HepG2 (cell line): ENCODE data around the gene RUNDC1.
A peak's percentile ranks its signal among the peaks of the same experiment; 100 is the strongest.

Source experiments
- EP300 ChIP-seq, 3 experiments: sonication (generic) in 1 of 3; formaldehyde crosslinking in 1 of 3; IDR thresholded peaks; 2 replicates each; pipeline versions ENCODE4 v1.5.1 to v1.6.1; 2011 to 2020; ENCODE audit warnings: low read depth in 2 of 3, low read length in 2 of 3, borderline replicate concordance in 1 of 3, improper control_type of control experiment in 1 of 3, mild to moderate bottlenecking in 1 of 3, missing genetic modification reagents in 1 of 3, moderate library complexity in 1 of 3
- NFYB ChIP-seq: sonication (generic); formaldehyde crosslinking; IDR thresholded peaks from 2 replicates; pipeline ENCODE4 v1.4.0; 2020; ENCODE audit warnings: missing genetic modification reagents
- POLR2AphosphoS2 ChIP-seq: IDR thresholded peaks from 2 replicates; pipeline ENCODE4 v1.6.1; 2011; ENCODE audit warnings: low read depth, low read length, improper control_type of control experiment
- ZZZ3 ChIP-seq: sonication (generic); formaldehyde crosslinking; IDR thresholded peaks from 2 replicates; pipeline ENCODE4 v1.4.0; 2020; ENCODE audit warnings: missing genetic modification reagents, mild to moderate bottlenecking, borderline replicate concordance
- TF ChIP-seq, protein P1 (sequence below): sonication (generic); formaldehyde crosslinking; IDR thresholded peaks from 2 replicates; pipeline ENCODE4 v1.4.0; 2020; ENCODE audit warnings: missing genetic modification reagents
- TF ChIP-seq, protein P2 (sequence below): sonication (generic); formaldehyde crosslinking; IDR thresholded peaks from 2 replicates; pipeline ENCODE4 v1.5.0; 2020; ENCODE audit warnings: mild to moderate bottlenecking, missing genetic modification reagents, moderate library complexity

DNA sequence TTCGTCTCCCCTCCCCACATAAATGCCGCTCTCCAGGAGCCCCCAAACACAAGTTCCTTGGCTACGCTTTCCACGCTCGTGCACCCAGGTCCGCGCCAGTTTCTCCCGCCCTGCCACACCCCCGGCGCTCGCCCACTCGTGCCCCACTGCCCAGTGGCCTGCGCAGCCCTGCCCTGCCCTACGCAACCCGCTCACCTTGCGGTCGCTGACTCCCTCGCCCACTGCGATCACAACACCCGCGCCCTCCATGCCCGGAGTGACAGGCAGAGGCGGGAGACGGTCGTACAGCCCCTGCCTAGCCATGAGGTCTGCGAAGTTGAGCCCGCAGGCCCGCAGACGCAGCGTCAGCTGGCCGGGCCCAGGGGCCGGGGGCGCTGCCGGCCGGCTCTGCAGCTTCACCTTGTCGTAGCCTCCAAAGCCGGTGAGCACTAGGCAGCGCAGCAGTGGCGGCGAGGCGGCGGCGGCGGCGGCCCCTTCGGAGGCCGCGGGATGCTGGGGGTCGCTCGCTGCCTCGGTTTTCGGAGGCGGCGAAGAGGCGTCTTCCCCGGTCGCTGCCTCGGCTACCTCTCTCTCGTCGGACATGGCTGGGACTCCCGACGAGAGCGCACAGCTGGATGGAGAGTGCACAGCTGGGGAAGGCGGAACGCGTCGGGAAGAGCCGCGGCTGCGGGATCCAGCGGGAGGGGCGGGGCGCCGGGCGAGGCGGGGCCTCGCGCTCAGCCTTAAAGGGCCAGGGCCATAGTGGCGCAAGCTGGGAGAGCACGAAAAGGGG is 41.6 kb downstream of the RUNDC1 start, which contains the start of gene VAT1:
- TF ChIP-seq, protein P1, sequence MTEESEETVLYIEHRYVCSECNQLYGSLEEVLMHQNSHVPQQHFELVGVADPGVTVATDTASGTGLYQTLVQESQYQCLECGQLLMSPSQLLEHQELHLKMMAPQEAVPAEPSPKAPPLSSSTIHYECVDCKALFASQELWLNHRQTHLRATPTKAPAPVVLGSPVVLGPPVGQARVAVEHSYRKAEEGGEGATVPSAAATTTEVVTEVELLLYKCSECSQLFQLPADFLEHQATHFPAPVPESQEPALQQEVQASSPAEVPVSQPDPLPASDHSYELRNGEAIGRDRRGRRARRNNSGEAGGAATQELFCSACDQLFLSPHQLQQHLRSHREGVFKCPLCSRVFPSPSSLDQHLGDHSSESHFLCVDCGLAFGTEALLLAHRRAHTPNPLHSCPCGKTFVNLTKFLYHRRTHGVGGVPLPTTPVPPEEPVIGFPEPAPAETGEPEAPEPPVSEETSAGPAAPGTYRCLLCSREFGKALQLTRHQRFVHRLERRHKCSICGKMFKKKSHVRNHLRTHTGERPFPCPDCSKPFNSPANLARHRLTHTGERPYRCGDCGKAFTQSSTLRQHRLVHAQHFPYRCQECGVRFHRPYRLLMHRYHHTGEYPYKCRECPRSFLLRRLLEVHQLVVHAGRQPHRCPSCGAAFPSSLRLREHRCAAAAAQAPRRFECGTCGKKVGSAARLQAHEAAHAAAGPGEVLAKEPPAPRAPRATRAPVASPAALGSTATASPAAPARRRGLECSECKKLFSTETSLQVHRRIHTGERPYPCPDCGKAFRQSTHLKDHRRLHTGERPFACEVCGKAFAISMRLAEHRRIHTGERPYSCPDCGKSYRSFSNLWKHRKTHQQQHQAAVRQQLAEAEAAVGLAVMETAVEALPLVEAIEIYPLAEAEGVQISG (CRISPR knock-in tag) = peak; percentile 78
- TF ChIP-seq NFYB (CRISPR knock-in tag) (0 out of 2 replicates have a peak, but pooled peaks have one; percentile 15), EP300 (IDR thresholded peaks at IDR 0.05; ENCODE audit: low read depth in 2 of 2, low read length in 2 of 2) (no peak), EP300 (CRISPR knock-in tag; IDR thresholded peaks at IDR 0.05; ENCODE audit: borderline replicate concordance) (0 out of 2 replicates have a peak, but pooled peaks have one; percentile 32), ZZZ3 (CRISPR knock-in tag) (peak; percentile 82), POLR2AphosphoS2 (no peak)
- TF ChIP-seq, protein P2, sequence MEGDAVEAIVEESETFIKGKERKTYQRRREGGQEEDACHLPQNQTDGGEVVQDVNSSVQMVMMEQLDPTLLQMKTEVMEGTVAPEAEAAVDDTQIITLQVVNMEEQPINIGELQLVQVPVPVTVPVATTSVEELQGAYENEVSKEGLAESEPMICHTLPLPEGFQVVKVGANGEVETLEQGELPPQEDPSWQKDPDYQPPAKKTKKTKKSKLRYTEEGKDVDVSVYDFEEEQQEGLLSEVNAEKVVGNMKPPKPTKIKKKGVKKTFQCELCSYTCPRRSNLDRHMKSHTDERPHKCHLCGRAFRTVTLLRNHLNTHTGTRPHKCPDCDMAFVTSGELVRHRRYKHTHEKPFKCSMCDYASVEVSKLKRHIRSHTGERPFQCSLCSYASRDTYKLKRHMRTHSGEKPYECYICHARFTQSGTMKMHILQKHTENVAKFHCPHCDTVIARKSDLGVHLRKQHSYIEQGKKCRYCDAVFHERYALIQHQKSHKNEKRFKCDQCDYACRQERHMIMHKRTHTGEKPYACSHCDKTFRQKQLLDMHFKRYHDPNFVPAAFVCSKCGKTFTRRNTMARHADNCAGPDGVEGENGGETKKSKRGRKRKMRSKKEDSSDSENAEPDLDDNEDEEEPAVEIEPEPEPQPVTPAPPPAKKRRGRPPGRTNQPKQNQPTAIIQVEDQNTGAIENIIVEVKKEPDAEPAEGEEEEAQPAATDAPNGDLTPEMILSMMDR (CRISPR knock-in tag) = peak; percentile 21
